CD14-positive monocyte (primary cell): ENCODE results near the gene EPHA8. TPM values are rescaled to one million over a fixed set of nuclear protein-coding genes. Genes with fewer than 3 reads are reported as not detected.

Source experiments
- DNase-seq, 3 donors: peaks; one replicate each; pipeline ENCODE4 v3.0.0-alpha.2; 2011 to 2022
- H2AFZ ChIP-seq: 2 replicates; pipeline ENCODE4 v1.6.0; 2012; ENCODE audit warnings: mild to moderate bottlenecking, low read depth, low read length, inconsistent platforms; ENCODE audit not compliant: insufficient read depth, poor library complexity, severe bottlenecking
- H3K27ac ChIP-seq, 2 donors: 1 replicate in 1 of 2; 2 replicates in 1 of 2; pipeline ENCODE4 v1.5.1; 2012 to 2013; ENCODE audit warnings: low read length in 2 of 2, control low read depth in 1 of 2, inconsistent platforms in 1 of 2, low read depth in 1 of 2, mild to moderate bottlenecking in 1 of 2
- H3K27me3 ChIP-seq, 2 donors: one replicate each; pipeline versions ENCODE4 v1.6.0 to v1.6.1; 2011 to 2013; ENCODE audit warnings: low read length in 2 of 2; ENCODE audit not compliant: control insufficient read depth in 2 of 2, insufficient read depth in 2 of 2
- H3K36me3 ChIP-seq, 2 donors: replicated peaks in 1 of 2; 1 replicate in 1 of 2; 2 replicates in 1 of 2; pipeline versions ENCODE4 v1.5.1 to v1.6.1; 2012 to 2013; ENCODE audit warnings: low read length in 2 of 2, control low read depth in 1 of 2, inconsistent platforms in 1 of 2, mild to moderate bottlenecking in 1 of 2; ENCODE audit not compliant: insufficient read depth in 2 of 2, control insufficient read depth in 1 of 2
- H3K4me1 ChIP-seq, 2 donors: 1 replicate in 1 of 2; 2 replicates in 1 of 2; pipeline versions ENCODE4 v1.5.1 to v1.6.1; 2012 to 2013; ENCODE audit warnings: low read length in 2 of 2, control low read depth in 1 of 2, inconsistent platforms in 1 of 2, mild to moderate bottlenecking in 1 of 2, moderate library complexity in 1 of 2; ENCODE audit not compliant: insufficient read depth in 2 of 2, control insufficient read depth in 1 of 2
- H3K4me2 ChIP-seq: replicated peaks from 2 replicates; pipeline ENCODE3; 2012; ENCODE audit warnings: low read length, moderate library complexity, mild to moderate bottlenecking; ENCODE audit not compliant: poor library complexity, severe bottlenecking; ENCODE audit errors: extremely low read depth
- H3K4me3 ChIP-seq, 3 experiments: fragments of 200-600 bp in 1 of 3; sonication (generic) in 1 of 3; replicated peaks in 1 of 3; 1 replicate in 2 of 3; 2 replicates in 1 of 3; pipeline ENCODE4 v1.5.1; 2011 to 2013; ENCODE audit warnings: low read length in 3 of 3, mild to moderate bottlenecking in 3 of 3, control low read depth in 2 of 3, low read depth in 2 of 3, inconsistent platforms in 1 of 3, moderate library complexity in 1 of 3
- H3K79me2 ChIP-seq: 2 replicates; pipeline ENCODE4 v1.6.0; 2012; ENCODE audit warnings: mild to moderate bottlenecking, control low read depth, inconsistent platforms, low read length, moderate library complexity; ENCODE audit not compliant: insufficient read depth
- H3K9ac ChIP-seq: 2 replicates; pipeline ENCODE4 v1.6.0; 2017; ENCODE audit warnings: low read length, mild to moderate bottlenecking; ENCODE audit not compliant: insufficient read depth, poor library complexity, severe bottlenecking
- H3K9me3 ChIP-seq, 2 donors: replicated peaks in 1 of 2; 1 replicate in 1 of 2; 2 replicates in 1 of 2; pipeline versions ENCODE4 v1.5.1 to v1.6.1; 2012 to 2013; ENCODE audit warnings: low read length in 2 of 2, control low read depth in 1 of 2; ENCODE audit not compliant: control insufficient read depth in 1 of 2, insufficient read depth in 1 of 2
- H4K20me1 ChIP-seq: 2 replicates; pipeline ENCODE4 v1.6.0; 2012; ENCODE audit warnings: mild to moderate bottlenecking, low read length, control low read depth, moderate library complexity; ENCODE audit not compliant: insufficient read depth
- H3K27ac Mint-ChIP-seq, 7 donors: one replicate each; pipeline ENCODE4 v1.8.0; 2020; ENCODE audit warnings: mild to moderate bottlenecking in 7 of 7, mixed read lengths in 7 of 7, moderate library complexity in 6 of 7, inconsistent platforms in 2 of 7
- H3K27me3 Mint-ChIP-seq, 3 donors: one replicate each; pipeline ENCODE4 v1.8.0; 2021 to 2022; ENCODE audit warnings: low read depth in 3 of 3, mild to moderate bottlenecking in 3 of 3, mixed read lengths in 3 of 3, moderate library complexity in 3 of 3, inconsistent platforms in 1 of 3
- H3K36me3 Mint-ChIP-seq, 2 donors: one replicate each; pipeline ENCODE4 v1.8.0; 2020; ENCODE audit warnings: mixed read lengths in 2 of 2, inconsistent platforms in 1 of 2, mild to moderate bottlenecking in 1 of 2
- H3K4me1 Mint-ChIP-seq: one replicate; pipeline ENCODE4 v1.8.0; 2020; ENCODE audit warnings: mild to moderate bottlenecking, mixed read lengths
- H3K4me3 Mint-ChIP-seq, 2 donors: one replicate each; pipeline ENCODE4 v1.8.0; 2020; ENCODE audit warnings: mild to moderate bottlenecking in 2 of 2, mixed read lengths in 2 of 2, moderate library complexity in 1 of 2
- H3K9me3 Mint-ChIP-seq, 7 donors: one replicate each; pipeline ENCODE4 v1.8.0; 2020 to 2022; ENCODE audit warnings: mixed read lengths in 7 of 7, mild to moderate bottlenecking in 6 of 7, moderate library complexity in 6 of 7, inconsistent platforms in 2 of 7
- CTCF ChIP-seq: fragments of 200-600 bp; IDR thresholded peaks from one replicate; pipeline ENCODE4 v1.8.0; 2022; ENCODE audit warnings: antibody characterized with exemption, mild to moderate bottlenecking
- WGBS: methylation state at CpG from one replicate; pipeline ENCODE4 v1.1.5; 2013; ENCODE audit warnings: missing lambda C conversion rate; ENCODE audit not compliant: insufficient coverage; 5-methylcytosine and 5-hydroxymethylcytosine counted together
- intact Hi-C, 2 donors: fragments of 100-400 bp; cut with micrococcal nuclease; formaldehyde crosslinking; loops; one replicate each; pipeline versions ENCODE4 v1.15.0 to v1.15.1; 2023
- polyA plus RNA-seq, 3 donors: library from polyadenylated mRNA; depleted of rRNA in 1 of 3; unstranded in 2 of 3; stranded (reverse) in 1 of 3; fragments of 300-500 nt in 2 of 3; fragments of >200 nt in 1 of 3; fragmentation: Illumina TruSeq in 2 of 3; gene quantifications; 1 replicate in 2 of 3; 2 replicates in 1 of 3; pipeline ENCODE4 v1.2.3, GENCODE V29; 2012 to 2021

The EPHA8 gene
- polyA plus RNA-seq, 3 donors, result 0.04 TPM; not detected in 2

DNA sequence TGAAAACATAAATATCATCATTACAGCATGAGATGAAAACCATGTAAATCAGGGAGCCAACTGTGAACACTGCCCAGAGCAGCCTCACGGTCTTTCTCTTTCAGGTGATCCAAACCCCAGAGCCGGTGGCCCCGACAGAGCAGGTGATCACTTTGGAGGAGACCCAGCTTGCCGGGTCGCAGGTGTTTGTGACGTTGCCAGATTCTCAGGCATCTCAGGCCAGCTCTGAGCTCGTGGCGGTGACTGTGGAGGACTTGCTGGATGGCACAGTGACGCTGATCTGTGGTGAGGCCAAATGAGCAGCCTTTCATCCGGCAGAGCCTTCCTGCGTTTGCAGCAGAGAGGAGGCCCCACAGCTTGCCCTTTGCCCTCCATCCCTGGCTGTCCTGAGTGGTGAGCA, 37.2 kb upstream of the EPHA8 start:
- Histone ChIP-seq H3K27me3 (no peaks in the 10 kb centered on the region), H3K4me2 (no peak overlapping the region), H3K79me2 (no peaks in the 10 kb centered on the region), H3K4me3 (no peak overlapping the region), H3K9ac (no peak overlapping the region), H2AFZ (no peak overlapping the region), H3K27ac (no peak overlapping the region), H3K4me1 (no peaks in the 10 kb centered on the region), H4K20me1 (no peaks in the 10 kb centered on the region), H3K36me3 (peaks cover 56 to 91% of the 10 kb centered on the region in 2 donors), H3K9me3 (no peaks in the 10 kb centered on the region)
- no peak for DNase-seq
- TF ChIP-seq CTCF, result no peak
- H3K27me3 Mint-ChIP-seq, result no peaks in the 10 kb centered on the region
- WGBS, result 99% methylated on average over 11 of the region's 11 CpGs
- H3K4me1 Mint-ChIP-seq, result peaks cover 2% of the 10 kb centered on the region
- no peaks in the 10 kb centered on the region for H3K9me3 Mint-ChIP-seq
- intact Hi-C loops, result no loop called here
- peak overlapping the region in 1 of 7 donors; percentile 15 for H3K27ac Mint-ChIP-seq
- peaks cover 87 to 90% of the 10 kb centered on the region in 2 donors for H3K36me3 Mint-ChIP-seq
- no peak overlapping the region for H3K4me3 Mint-ChIP-seq

DNA sequence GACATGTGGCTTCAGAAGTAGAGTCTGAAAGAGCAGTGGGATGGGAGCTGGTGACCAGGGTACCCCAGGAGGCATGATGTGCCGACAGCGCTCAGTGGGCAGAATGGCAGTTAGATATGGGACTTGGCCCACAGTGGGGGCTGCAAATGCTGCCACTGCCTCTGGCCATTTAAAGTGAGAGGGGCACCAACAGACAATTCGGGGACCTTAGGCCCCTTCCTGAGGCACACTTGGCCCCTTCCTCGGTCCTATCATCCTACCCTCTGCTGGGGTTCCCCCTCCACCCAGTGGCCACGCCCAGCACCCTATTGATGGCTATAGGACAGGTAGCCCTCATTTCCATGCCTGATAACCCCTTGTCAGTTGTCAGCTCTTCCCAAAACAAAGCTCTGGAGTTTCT, 36.6 kb upstream of the EPHA8 start:
- no peak overlapping the region for H3K27ac ChIP-seq

More for the DNA sequence above, 36.6 kb upstream of the EPHA8 start:
- Histone ChIP-seq H3K79me2 (no peaks in the 10 kb centered on the region), H3K36me3 (peaks cover 52 to 90% of the 10 kb centered on the region in 2 donors), H3K4me1 (no peaks in the 10 kb centered on the region), H2AFZ (no peak overlapping the region), H3K27me3 (no peaks in the 10 kb centered on the region), H3K4me3 (no peak overlapping the region), H3K9ac (no peak overlapping the region), H4K20me1 (no peaks in the 10 kb centered on the region), H3K4me2 (no peak overlapping the region), H3K9me3 (no peaks in the 10 kb centered on the region)
- Mint-ChIP-seq H3K4me3 (no peak overlapping the region), H3K27ac (no peak overlapping the region), H3K9me3 (no peaks in the 10 kb centered on the region), H3K4me1 (peaks cover 2% of the 10 kb centered on the region), H3K27me3 (no peaks in the 10 kb centered on the region), H3K36me3 (peaks cover 85 to 86% of the 10 kb centered on the region in 2 donors)
- 100% methylated on average over 3 of the region's 5 CpGs for WGBS
- intact Hi-C loops, result no loop called here
- TF ChIP-seq CTCF, result no peak
- no peak for DNase-seq
